C4-2B (cell line): Measurements from ENCODE around the gene ZSWIM4.
A peak's percentile ranks its signal among the peaks of the same experiment; 100 is the strongest.

Experiments
- H3K27ac ChIP-seq: fragments of 450-650 bp; 2 replicates; pipeline ENCODE4 v1.5.1; 2017
- CTCF ChIP-seq: fragments of 450-650 bp; conservative IDR thresholded peaks from 2 replicates; pipeline ENCODE4 v1.5.1; 2017; ENCODE audit warnings: mild to moderate bottlenecking
- ZFX ChIP-seq: fragments of 450-650 bp; IDR thresholded peaks from 2 replicates; pipeline ENCODE4 v1.6.1; 2017

ZSWIM4 gene

GRCh38 chr19:13843104-13843921 lies 48.1 kb downstream of the ZSWIM4 start:
- TF ChIP-seq ZFX = no peak
- TF ChIP-seq CTCF = no peak
- H3K27ac ChIP-seq = peak overlapping the region; percentile 70

- H3K27ac ChIP-seq = no peak overlapping the region
Observed at GRCh38 chr19:13844130-13844631, 48.9 kb downstream of the ZSWIM4 start.

GRCh38 chr19:13846557-13847406 lies 51.5 kb downstream of the ZSWIM4 start:
- peak overlapping the region; percentile 55 for H3K27ac ChIP-seq
- TF ChIP-seq ZFX = no peak
- TF ChIP-seq CTCF = no peak

More at GRCh38 chr19:13844130-13844631, 48.9 kb downstream of the ZSWIM4 start:
- TF ChIP-seq ZFX = no peak

DNA sequence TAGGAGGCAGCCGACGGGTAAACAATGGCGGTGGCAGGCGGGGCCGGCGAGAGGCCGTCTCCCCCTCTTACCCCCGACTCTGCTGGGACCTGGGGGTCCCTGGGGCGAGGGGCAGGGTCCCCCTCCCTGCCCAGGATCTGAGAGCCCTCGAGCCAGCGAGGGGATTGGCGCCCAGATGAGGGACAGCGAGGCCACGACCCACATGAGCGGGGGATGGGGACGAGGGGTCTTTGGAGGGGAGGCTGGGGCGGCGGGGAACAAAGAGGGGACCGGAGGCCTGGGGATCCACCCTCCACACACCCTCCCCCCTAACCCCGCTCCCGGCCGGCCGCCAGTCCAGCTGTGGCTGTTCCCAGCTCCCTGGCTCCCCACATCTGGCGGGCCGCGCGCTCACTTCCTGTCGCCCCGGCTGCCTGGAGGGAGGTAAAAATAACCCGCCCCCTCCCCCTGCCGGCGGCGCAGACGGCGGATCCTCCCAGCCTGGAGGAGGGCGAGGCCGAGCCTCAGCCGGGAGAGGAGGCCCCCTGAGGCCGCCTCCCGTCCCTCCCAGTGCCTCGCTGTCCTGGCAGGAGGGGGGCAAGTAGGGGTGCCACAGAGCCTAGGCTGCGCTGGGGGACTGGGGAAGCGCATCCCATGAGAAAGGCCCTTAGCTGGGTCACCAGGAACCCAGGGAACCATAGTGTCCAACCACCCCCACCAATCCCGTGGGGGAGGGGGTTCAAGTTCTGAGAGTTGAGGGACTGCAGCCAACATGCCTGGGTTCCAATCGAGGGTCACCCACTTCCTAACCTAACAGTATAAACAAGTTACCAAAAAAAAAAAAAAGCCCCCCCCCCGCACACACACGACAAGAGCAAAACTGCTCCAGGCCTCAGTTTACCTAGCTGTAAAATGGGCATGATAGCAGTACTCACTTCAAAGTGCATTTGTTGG lies 52.4 kb downstream of the ZSWIM4 start:
- TF ChIP-seq ZFX (no peak), CTCF (no peak)
- peak overlapping the region; percentile 55 for H3K27ac ChIP-seq

GRCh38 chr19:13848340-13848677 lies 53.1 kb downstream of the ZSWIM4 start:
- TF ChIP-seq ZFX = no peak
- no peak for TF ChIP-seq CTCF
- no peak overlapping the region for H3K27ac ChIP-seq

DNA sequence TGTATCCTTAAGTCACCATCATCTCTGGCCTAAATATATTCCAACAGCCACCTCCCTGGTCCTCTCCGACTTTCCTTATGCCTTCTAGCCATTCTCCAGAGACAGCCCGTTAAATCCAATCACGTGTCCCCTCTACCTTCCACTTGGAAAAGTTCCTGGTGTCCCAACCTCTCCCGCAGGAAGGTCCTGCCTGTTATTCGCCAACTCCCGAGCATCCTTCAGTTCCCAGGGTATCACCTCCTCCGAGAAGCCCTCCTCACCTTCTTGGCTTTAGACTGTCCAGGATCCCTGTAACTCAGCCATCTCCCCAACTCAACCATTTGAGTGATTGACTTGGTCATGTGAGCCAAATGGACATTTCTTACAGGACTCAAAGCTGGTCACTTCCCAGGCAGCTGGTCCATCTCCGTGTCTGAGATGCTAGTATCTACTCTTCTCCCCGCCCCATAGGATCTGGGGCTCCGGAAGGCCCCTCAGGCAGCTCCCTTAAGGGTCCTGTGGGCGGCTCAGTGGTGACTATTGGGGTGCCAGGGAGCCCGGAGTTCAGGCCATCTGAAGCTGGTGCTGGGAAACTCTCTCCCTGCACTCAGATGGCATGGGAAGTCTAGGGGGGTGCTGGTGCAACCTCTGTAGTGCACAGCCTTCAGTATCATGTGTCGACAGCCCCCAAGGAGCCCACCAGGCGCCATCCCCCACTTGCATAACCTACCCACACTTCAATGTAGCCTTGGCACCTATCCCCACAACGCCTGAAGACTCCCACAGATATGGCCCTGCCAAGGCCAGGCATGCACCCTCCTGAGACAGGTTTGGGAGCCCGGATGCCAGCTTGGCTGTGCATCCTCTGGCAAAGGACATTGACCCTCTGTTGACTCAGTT lies 53.8 kb downstream of the ZSWIM4 start:
- H3K27ac ChIP-seq = no peak overlapping the region
- TF ChIP-seq CTCF (no peak), ZFX (no peak)
